ENCODE measurements around the gene EIF4E2. TPM values are rescaled to one million over a fixed set of nuclear protein-coding genes. Genes with fewer than 3 reads are reported as not detected.

Gene EIF4E2
- total RNA-seq, 6 experiments from 2014 or later = 79.7 to 89.7 (median 83.8) TPM

- no peaks in the 10 kb centered on the region; the same call in 1 of the 2 replicates for H3K9me3 Mint-ChIP-seq
- TF ChIP-seq CTCF (IDR thresholded peaks at IDR 0.05) = no peak
- H3K27ac Mint-ChIP-seq = peak overlapping the region; percentile 97
- peak overlapping the region; percentile 98 for H3K4me3 Mint-ChIP-seq
- DNase-seq = no peak
- peaks cover 42% of the 10 kb centered on the region for H3K36me3 Mint-ChIP-seq (ENCODE audit: low read depth)
- peaks cover 51% of the 10 kb centered on the region for H3K4me1 Mint-ChIP-seq (ENCODE audit: low read depth)
- peaks cover 4% of the 10 kb centered on the region for H3K27me3 Mint-ChIP-seq (ENCODE audit: insufficient read depth)
Measured at GRCh38 chr2:232551776-232552175, 1.3 kb downstream of the EIF4E2 start.

DNA sequence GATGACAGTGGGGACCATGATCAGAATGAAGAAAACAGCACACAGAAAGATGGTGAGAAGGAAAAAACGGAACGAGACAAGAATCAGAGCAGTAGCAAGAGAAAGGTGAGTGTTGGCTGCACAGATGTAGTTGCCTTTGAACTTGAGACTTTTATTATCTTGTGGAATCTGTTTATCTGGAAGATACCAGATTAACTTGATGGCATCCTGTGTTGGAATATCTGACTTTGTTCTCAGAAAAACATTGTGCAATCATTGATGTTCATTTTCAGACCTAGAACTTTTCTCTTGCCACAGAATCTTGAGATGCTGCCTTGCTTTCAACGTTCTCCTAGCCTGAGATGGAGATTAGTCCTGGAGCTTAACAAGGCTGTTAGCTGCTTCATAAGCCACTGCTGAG, 5.9 kb downstream of the EIF4E2 start:
- Mint-ChIP-seq H3K36me3 (ENCODE audit: low read depth) (peaks cover 45% of the 10 kb centered on the region), H3K27me3 (ENCODE audit: insufficient read depth) (no peaks in the 10 kb centered on the region), H3K27ac (no peak overlapping the region)

GRCh38 chr2:232562515-232563151, 12.1 kb downstream of the EIF4E2 start:
- no peak overlapping the region for H3K4me3 Mint-ChIP-seq
- H3K27ac Mint-ChIP-seq = peak overlapping the region; percentile 27; the same call in 1 of the 2 replicates
- no peaks in the 10 kb centered on the region; the same call in 1 of the 2 replicates for H3K27me3 Mint-ChIP-seq (ENCODE audit: insufficient read depth)
- no peak for DNase-seq
- H3K36me3 Mint-ChIP-seq (ENCODE audit: low read depth) = peaks cover 58% of the 10 kb centered on the region
- TF ChIP-seq CTCF (IDR thresholded peaks at IDR 0.05) = 0 out of 2 replicates have a peak, but pooled peaks have one; percentile 10
- H3K9me3 Mint-ChIP-seq = no peaks in the 10 kb centered on the region
- H3K4me1 Mint-ChIP-seq (ENCODE audit: low read depth) = peaks cover 13% of the 10 kb centered on the region

More for the DNA sequence above, 5.9 kb downstream of the EIF4E2 start:
- no peaks in the 10 kb centered on the region for H3K9me3 Mint-ChIP-seq
- no peak for TF ChIP-seq CTCF (IDR thresholded peaks at IDR 0.05)
- H3K4me3 Mint-ChIP-seq = no peak overlapping the region
- DNase-seq = no peak
- H3K4me1 Mint-ChIP-seq (ENCODE audit: low read depth) = peaks cover 32% of the 10 kb centered on the region

GRCh38 chr2:232563580-232563979, 13.1 kb downstream of the EIF4E2 start:
- peaks cover 63% of the 10 kb centered on the region for H3K36me3 Mint-ChIP-seq (ENCODE audit: low read depth)
- H3K4me1 Mint-ChIP-seq (ENCODE audit: low read depth) = peaks cover 22% of the 10 kb centered on the region

DNA sequence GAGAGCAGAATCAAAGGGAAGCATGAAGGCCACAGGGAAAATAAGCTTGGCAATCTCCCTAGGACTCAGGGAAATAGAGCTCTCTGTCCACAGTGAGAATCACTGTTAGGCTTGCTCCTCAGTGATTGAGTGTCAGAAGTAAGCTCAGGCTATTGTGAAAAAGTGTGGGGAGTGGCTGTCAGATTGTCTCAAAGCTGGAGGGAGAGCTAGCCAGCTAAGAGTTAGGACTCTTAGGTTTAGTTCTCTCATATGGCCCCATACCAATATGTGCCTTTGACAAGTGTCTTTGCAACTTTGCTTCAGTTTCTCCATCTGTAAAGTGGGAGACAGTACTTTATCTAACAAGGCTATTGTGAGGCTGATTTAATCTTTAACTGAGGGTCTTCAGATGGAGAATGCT, 17.2 kb downstream of the EIF4E2 start:
- Mint-ChIP-seq H3K27me3 (ENCODE audit: insufficient read depth) (no peaks in the 10 kb centered on the region; the same call in 1 of the 2 replicates), H3K36me3 (ENCODE audit: low read depth) (peaks cover 64% of the 10 kb centered on the region), H3K4me1 (ENCODE audit: low read depth) (peaks cover 28% of the 10 kb centered on the region), H3K4me3 (peak overlapping the region; percentile 11; the same call in 1 of the 2 replicates), H3K27ac (peak overlapping the region; percentile 85), H3K9me3 (no peaks in the 10 kb centered on the region)
- DNase-seq = no peak
- no peak for TF ChIP-seq CTCF (IDR thresholded peaks at IDR 0.05)

More at GRCh38 chr2:232563580-232563979, 13.1 kb downstream of the EIF4E2 start:
- no peaks in the 10 kb centered on the region for H3K9me3 Mint-ChIP-seq
- no peak for TF ChIP-seq CTCF (IDR thresholded peaks at IDR 0.05)
- no peak overlapping the region for H3K4me3 Mint-ChIP-seq
- H3K27me3 Mint-ChIP-seq (ENCODE audit: insufficient read depth) = no peaks in the 10 kb centered on the region; the same call in 1 of the 2 replicates
- DNase-seq = peak; percentile 56
- peak overlapping the region; percentile 35; the same call in 1 of the 2 replicates for H3K27ac Mint-ChIP-seq

Data from HFFc6 (cell line).